ENCODE results near the gene AGT.
"Not testable (repeated sequence)": the region's sequence is repeated elsewhere in the genome, so short reads cannot be mapped to it uniquely, and the experiment has no call there.

AGT gene

DNA sequence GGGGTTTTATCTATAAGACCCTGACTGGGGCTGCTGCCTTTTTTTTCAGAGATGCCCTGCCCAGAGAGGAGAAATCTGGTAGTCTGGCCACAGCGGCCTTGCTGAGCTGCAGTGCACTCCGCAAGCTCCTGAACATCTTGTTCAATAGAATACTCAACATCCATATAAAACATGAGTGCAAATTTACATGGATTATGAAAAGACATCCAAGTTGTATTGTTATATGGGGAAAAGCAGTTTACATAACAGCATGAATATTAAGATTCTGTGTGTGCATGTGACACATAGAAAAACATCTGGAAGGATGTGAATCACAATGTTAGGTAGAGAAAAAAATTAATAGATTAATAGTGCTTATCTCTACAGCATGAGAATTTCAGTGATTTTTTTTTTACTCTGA, 55.2 kb downstream of the AGT start:
- H3K4me2 ChIP-seq (ENCODE audit: low read length): no peak overlapping the region
- no peaks in the 10 kb centered on the region for H3K36me3 ChIP-seq (ENCODE audit: control insufficient read depth, insufficient read depth, low read length)
- H3K9me3 ChIP-seq (ENCODE audit: control insufficient read depth, low read length): no peaks in the 10 kb centered on the region
- H3K27me3 ChIP-seq (ENCODE audit: control insufficient read depth, insufficient read depth, low read length): no peaks in the 10 kb centered on the region
- no peak overlapping the region for H3K4me3 ChIP-seq (ENCODE audit: low read depth, low read length)
- no peak overlapping the region for H3K9ac ChIP-seq
- H3K27ac ChIP-seq: no peak overlapping the region
- H3K79me2 ChIP-seq: peaks cover 9% of the 10 kb centered on the region
- no peaks in the 10 kb centered on the region for H3K4me1 ChIP-seq
- no peak overlapping the region for H2AFZ ChIP-seq
- TF ChIP-seq, protein P1, sequence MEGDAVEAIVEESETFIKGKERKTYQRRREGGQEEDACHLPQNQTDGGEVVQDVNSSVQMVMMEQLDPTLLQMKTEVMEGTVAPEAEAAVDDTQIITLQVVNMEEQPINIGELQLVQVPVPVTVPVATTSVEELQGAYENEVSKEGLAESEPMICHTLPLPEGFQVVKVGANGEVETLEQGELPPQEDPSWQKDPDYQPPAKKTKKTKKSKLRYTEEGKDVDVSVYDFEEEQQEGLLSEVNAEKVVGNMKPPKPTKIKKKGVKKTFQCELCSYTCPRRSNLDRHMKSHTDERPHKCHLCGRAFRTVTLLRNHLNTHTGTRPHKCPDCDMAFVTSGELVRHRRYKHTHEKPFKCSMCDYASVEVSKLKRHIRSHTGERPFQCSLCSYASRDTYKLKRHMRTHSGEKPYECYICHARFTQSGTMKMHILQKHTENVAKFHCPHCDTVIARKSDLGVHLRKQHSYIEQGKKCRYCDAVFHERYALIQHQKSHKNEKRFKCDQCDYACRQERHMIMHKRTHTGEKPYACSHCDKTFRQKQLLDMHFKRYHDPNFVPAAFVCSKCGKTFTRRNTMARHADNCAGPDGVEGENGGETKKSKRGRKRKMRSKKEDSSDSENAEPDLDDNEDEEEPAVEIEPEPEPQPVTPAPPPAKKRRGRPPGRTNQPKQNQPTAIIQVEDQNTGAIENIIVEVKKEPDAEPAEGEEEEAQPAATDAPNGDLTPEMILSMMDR (IDR thresholded peaks at IDR 0.05): no peak

DNA sequence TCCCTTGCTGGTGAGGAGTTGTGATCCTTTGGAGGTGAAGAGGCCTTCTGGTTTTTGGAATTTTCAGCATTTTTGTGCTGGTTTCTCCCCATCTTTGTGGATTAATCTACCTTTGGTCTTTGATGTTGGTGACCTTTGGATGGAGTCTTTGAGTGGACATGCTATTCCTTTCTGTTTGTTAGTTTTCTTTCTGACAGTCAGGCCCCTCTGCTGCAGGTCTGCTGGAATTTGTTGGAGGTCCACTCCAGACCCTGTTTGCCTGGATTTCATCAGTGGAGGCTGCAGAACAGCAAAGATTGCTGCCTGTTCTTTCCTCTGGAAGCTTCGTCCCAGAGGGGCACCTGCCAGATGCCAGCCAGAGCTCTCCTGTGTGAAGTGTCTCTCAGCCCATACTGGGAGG, 55.8 kb downstream of the AGT start:
- not testable (repeated sequence) for H3K27ac ChIP-seq; H2AFZ ChIP-seq; H3K9me3 ChIP-seq (ENCODE audit: control insufficient read depth, low read length); H3K27me3 ChIP-seq (ENCODE audit: control insufficient read depth, insufficient read depth, low read length); H3K4me2 ChIP-seq (ENCODE audit: low read length); H3K4me1 ChIP-seq; H3K4me3 ChIP-seq (ENCODE audit: low read depth, low read length); H3K9ac ChIP-seq; H3K36me3 ChIP-seq (ENCODE audit: control insufficient read depth, insufficient read depth, low read length)
- peaks cover 14% of the 10 kb centered on the region for H3K79me2 ChIP-seq

DNA sequence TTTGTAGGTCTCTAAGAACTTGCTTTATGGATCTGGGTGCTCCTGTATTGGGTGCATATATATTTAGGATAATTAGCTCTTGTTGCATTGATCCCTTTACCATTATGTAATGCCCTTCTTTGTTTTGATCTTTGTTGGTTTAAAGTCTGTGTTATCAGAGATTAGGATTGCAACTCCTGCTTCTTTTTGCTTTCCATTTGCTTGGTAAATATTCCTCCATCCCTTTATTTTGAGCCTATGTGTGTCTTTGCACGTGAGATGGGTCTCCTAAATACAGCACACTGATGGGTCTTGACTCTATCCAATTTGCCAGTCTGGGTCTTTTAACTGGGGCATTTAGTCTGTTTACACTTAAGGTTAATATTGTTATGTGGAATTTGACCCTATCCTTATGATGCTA, 57.2 kb downstream of the AGT start:
- not testable (repeated sequence) for H2AFZ ChIP-seq; H3K27ac ChIP-seq; H3K27me3 ChIP-seq (ENCODE audit: control insufficient read depth, insufficient read depth, low read length); H3K9ac ChIP-seq; H3K36me3 ChIP-seq (ENCODE audit: control insufficient read depth, insufficient read depth, low read length); H3K9me3 ChIP-seq (ENCODE audit: control insufficient read depth, low read length); H3K4me1 ChIP-seq; H3K4me3 ChIP-seq (ENCODE audit: low read depth, low read length); H3K4me2 ChIP-seq (ENCODE audit: low read length)
- H3K79me2 ChIP-seq: peaks cover 24% of the 10 kb centered on the region
